Measurements from ENCODE around the gene SLC8A1.

Gene SLC8A1

GRCh38 chr2:40451918-40452605 is at the start of gene SLC8A1:
Gene SLC8A1 (minus strand): TSS chr2:40452090.
- no peak for DNase-seq

DNA sequence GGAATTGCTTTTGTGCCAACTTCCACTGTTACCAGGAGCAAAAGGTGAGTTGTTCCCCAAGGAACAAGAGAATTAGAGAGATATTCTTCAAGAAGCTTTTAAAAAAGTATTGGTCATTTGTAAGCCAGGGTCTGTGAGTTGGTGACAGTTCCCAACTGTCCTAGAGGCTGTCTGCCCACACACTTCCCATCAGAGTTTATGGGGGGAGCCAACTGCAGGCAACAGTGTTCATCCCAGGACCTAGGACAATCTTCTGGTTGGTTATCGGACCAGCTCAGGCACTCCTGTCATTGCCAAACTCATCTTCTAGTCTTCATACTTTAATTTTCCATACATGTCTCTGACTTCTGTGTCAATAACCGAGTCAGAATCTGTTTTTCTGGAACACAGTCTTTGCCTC is 47.5 kb upstream of the SLC8A1 start:
- no peak for DNase-seq

GRCh38 chr2:40497251-40497859 is 45.5 kb upstream of the SLC8A1 start:
- DNase-seq = no peak

- no peak for DNase-seq
These were observed 37.7 kb upstream of the SLC8A1 start for GRCh38 chr2:40489678-40489960.

DNA sequence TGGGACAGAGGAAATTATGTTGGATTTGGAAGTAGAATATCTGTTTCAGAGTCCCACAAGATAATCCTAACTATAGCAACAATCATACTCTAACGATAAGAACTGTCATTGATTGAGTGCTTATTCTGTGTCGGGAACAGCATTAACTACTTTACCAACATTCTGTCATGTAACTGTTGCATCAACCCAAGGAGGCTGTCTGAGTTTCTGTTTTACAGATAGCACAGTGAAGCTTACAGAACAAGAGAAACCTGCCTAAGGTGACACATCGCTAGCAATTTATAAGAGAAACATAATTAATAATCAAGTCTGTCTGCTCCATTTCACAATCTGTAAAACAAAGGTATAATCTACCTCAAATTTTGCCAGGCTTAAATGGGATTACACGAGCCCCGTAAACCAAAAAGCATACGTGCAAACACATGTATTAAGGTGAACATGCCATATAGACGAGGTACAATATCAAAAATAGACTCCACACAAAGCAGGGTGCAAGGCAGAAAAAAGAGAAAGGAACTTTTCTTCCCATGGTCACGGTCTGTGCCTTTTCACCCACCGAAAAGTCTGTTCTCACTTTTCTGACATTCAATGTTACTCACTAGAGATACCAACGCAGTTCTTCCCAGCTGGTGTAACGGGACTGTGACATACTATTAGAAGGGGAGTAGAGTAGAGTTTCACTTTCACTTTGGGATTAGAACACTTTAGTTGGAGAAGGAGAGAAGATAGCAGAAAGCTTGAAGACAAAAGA is 37.2 kb upstream of the SLC8A1 start:
- no peak for DNase-seq

DNA sequence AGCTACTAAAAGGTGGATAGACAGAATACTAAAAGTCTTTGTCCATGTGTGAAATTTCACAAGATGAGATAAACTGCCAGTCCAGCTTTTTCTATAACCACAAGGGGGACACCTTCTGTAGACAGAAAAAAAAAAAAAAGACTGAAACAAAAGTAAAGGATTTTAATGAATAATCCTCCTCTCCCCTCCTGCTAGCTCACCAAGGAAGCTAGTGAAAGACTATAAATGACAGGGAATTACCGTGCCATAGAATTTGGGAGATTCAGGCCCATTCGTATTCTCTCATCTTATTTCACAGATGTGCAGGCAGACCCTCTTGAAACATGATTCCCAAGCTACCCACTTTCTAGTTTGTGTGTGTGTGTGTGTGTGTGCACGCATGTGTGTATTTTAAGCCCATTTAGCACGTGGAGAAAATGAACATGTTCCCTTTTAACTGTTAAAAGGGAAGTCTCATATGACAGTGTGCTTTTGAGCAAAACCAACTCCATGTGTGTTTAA is 36.3 kb upstream of the SLC8A1 start:
- no peak for DNase-seq

DNA sequence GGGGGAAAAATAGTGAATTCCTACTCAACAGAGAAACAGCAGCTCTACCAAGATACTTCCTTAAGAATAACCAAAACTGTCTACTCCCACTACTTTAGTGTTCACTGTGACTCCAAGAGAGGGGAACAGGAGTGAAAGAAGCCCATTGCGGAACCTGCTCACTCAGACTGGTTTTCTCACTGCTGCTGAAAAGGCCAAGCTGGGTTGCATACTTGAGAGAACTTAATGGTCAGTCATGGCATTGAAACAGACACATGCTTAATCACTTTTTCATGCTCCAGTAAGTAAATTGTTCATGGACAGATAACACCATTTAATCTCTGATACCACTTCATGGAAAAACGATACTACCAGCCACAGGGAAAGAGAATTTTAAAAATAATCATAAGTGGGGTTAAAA is 35.7 kb upstream of the SLC8A1 start:
- DNase-seq = no peak

- no peak for DNase-seq
These were observed 34.0 kb upstream of the SLC8A1 start for GRCh38 chr2:40485854-40486253.

- DNase-seq = no peak
These were observed 33.4 kb upstream of the SLC8A1 start for GRCh38 chr2:40485318-40485717.

DNA sequence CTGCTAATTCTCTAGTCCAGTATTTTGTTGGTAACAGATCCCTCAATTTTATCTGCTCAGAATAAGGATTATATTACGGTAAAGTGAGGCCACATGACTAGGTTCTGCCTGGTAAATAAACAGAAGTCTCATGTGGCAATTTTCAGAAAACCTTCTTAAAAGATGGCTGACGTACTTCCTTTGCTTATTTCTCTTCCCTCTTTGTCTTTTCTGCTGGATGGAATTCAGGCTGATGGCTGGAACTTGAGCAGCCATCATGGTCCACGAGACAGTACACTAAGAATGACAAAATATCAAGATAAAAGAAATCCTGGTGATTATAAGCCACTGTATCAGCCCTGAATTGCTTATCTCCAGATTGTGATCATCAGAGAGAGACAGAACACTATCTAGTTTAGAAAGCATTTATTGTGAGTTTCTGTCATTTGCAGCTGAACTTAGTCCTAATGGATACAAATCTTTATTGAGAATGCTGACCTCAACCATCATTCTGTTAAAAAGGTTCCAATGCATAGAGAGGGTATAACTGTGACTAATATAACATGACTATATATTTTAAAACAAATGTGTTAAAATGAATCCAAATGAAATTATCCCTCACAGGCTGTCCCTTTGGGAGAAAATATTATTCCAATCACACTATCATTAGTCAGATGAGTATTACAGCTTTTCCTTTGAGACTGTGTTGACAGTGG is 31.8 kb upstream of the SLC8A1 start:
- no peak for DNase-seq

GRCh38 chr2:40480596-40480995 is 28.7 kb upstream of the SLC8A1 start:
- no peak for DNase-seq

- DNase-seq = peak; percentile 70
These were observed 28.2 kb upstream of the SLC8A1 start for GRCh38 chr2:40480073-40480472.

GRCh38 chr2:40477361-40477760 is 25.5 kb upstream of the SLC8A1 start:
- DNase-seq = no peak

- DNase-seq = no peak
These were observed 24.5 kb upstream of the SLC8A1 start for GRCh38 chr2:40476436-40476835.

GRCh38 chr2:40474306-40474705 is 22.4 kb upstream of the SLC8A1 start:
- DNase-seq = no peak

- DNase-seq = no peak
These were observed 20.0 kb upstream of the SLC8A1 start for GRCh38 chr2:40471866-40472265.

DNA sequence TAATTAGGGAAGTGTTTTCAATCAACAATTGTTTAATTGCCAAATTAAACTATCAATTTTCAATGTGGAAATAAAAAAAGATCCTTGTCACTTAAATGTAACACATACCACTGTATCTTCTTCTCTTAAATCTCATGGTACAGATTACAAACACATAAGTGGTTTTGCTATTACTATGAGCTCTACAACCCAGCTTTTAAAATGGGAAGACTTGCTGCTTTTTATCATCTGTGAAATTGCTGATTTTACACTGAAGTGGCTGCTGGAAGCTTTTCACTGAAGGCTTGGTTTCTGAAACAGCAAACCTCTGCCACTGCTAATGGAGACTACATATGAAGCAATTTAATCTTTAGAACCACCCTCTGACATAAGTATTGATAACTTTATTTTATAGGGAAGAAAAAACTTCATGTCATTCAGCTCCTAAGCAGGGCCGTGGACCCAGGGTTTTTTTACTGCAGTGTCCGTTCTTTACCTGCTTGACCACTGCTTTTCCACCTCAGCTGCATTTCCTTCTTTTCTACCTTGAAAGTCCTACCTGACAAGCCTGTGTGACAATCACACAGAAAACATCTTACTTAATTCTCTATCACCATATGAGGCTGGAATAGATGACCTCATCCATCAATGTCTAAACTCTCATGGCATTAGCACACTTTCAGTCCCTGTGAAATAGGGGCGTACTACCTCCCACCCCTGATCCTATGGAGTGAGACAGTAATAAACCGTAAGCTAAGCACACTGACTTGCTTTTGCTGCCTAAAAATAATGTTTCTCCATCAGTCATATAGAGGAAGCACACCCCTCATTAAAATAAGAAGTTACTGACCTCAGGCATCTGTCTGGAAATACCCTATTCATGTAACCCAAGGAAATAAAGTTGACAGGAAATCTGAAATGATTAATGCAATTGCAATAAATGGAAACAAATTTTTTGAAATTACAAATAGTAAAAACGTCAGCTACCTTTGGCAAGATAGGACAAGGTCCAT is 19.2 kb upstream of the SLC8A1 start:
- peak; percentile 11 for DNase-seq

DNA sequence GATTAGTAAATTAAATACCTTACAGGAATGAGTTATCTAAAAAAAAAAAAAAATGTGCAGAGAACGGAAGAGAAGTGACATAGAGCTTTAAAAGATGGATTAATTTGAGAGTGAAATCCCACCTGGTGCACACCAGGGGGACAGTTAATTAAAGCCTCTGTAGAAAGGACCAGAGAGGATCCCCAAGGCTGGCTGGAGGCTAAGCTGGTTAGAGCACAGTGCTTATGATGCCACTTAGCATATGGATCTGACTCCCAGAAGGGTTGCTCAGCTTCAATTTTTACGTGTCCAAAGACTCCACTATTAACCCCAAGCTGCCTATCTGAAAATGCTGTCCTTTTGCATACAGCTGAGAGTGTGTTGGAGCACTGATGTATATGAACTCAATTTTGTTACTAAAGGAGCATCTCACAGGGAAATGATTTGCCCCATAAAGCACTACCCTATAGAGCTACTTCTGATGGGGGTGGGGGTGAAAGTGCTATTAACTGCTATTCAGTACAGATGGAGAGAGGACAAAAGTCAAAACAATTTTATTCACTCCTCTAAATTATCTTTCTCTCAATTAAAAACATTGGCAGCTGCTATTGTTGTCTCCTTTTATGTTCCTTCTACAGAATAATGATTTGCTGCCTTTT is 15.2 kb upstream of the SLC8A1 start:
- no peak for DNase-seq

- DNase-seq = no peak
These were observed 14.5 kb upstream of the SLC8A1 start for GRCh38 chr2:40466332-40466906.

- no peak for DNase-seq
These were observed 11.2 kb upstream of the SLC8A1 start for GRCh38 chr2:40463112-40463511.

- DNase-seq = no peak
These were observed 6.4 kb upstream of the SLC8A1 start for GRCh38 chr2:40458271-40458794.

All from SIG-M5 (cell line).